RPMI8226 (cell line): ENCODE measurements around the gene TMEM51.
"Not testable (repeated sequence)": the region's sequence is repeated elsewhere in the genome, so short reads cannot be mapped to it uniquely, and the experiment has no call there.

ENCODE experiments used
- DNase-seq: peaks from one replicate; pipeline ENCODE4 v3.0.0-alpha.2; 2015

The TMEM51 gene

DNA sequence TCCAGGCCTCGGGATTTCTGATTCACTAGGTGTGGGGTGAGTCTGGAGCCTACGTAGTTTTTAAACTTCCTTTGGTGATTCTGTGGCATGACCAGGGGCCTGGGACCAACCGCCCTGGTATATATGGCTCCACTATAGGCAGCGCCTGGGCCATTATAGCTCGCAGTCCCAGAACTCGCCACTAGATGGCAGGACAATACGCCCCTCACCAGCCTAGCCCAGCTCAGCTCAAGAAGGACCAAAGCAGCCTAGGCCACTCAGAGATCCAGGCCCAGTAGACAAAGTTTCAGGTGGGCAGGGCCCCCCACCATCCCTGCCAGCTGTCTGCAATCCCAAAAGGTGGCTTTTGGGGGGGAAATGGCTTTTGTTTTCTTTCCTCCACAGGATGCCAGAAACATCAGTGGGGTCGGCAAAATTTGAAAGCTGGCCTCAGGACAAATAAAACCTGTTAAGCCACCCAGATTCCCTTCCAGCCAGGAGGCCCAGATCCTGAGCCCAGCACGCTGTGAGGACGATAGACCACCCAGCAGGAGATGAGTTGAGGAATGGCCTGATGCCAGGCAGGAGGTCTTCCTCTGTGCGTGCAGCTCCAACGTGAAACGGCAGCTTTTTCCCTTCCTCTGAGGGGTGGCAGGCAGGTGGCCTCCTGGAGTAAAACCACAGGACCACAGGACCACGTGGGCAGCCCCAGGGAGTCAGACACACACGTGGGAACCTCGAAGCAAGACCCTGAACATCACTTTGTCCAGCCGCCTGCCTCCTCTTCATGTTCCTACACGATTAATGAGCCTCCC lies 24.8 kb upstream of the TMEM51 start:
- peak; percentile 82 for DNase-seq

- no peak for DNase-seq
Measured at GRCh38 chr1:15129944-15130343, 23.6 kb upstream of the TMEM51 start.

- no peak for DNase-seq
Measured at GRCh38 chr1:15130607-15131006, 22.9 kb upstream of the TMEM51 start.

GRCh38 chr1:15132965-15133364 lies 20.6 kb upstream of the TMEM51 start:
- DNase-seq = no peak

GRCh38 chr1:15134285-15134684 lies 19.3 kb upstream of the TMEM51 start:
- no peak for DNase-seq

- DNase-seq = not testable (repeated sequence)
Measured at GRCh38 chr1:15135604-15136003, 17.9 kb upstream of the TMEM51 start.

- DNase-seq = no peak
Measured at GRCh38 chr1:15137809-15138208, 15.7 kb upstream of the TMEM51 start.

- no peak for DNase-seq
Measured at GRCh38 chr1:15139654-15140350, 13.7 kb upstream of the TMEM51 start.

DNA sequence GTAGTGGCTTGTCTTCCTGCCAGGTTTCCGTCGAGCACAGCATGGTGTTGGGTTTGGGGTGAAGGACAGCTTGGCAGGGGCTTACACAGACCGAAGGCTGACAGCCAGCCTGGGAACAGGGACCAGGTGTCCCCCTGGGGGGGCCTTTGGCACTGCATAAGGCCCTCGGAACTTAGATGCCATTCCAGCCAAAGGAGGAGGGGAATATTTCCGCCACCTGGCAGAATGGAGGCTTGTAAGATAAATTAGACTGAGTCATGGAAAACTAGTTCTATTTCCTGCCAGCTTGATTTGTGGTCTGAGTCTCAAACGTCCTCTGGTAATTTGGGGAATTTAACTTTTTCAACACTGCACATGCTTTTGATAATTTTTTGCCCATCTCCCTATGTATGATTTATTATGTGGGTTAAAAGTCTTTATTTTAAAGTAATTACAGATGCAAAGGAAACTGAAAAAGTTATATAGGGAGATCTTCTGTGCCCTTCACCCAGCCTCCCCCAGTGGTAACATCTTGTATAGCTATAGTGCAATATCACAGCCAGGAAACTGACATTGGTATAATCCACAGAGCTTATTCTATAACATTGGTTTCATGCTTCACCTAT lies 11.5 kb upstream of the TMEM51 start:
- peak; percentile 65 for DNase-seq

DNA sequence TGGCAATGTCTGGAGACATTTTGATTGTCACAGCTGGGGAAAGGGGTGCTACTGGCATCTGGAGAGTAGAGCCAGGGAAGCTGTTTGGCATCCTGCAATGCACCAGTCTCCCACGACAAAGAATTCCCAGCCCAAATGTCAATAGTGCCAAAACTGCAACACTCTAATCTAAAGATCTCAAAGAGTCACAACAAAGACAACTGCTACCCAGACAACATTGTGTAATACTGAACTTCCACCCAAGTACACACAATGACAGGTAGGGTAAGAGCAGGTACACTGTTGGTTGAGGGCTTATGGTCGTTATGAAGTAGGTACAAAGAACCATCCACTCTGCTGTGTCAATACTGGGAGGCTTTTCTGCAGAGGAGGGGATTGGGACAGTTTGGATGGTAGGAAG lies 8.2 kb upstream of the TMEM51 start:
- DNase-seq = no peak

DNA sequence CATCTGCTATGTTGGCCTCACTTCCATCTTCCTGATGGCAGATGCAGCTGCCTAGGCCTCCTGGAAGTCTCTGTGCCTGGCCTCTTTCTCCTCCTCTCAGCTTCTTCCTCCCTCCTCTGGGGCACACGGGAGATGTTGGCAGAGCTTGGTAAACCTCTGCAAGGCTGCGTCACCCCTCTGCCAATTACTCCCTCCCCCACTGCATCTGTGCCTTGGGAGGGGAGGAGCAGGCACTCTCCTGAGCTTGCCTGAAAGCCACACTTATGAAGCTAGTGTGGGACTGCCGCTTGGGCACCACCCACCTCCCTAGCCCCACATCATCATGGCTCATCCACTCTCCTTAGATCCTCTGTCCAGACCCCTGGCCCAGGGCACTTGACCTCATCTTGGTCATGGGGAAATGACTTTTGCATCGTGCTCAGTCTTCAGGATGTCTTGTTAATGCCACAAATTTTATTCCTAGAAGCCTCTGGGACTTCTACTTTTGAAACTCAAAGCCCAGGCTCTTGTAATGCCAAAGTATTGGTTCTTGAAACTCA lies 7.3 kb upstream of the TMEM51 start:
- DNase-seq = peak; percentile 82

- DNase-seq = peak; percentile 62
Measured at GRCh38 chr1:15146971-15147376, 6.6 kb upstream of the TMEM51 start.

DNA sequence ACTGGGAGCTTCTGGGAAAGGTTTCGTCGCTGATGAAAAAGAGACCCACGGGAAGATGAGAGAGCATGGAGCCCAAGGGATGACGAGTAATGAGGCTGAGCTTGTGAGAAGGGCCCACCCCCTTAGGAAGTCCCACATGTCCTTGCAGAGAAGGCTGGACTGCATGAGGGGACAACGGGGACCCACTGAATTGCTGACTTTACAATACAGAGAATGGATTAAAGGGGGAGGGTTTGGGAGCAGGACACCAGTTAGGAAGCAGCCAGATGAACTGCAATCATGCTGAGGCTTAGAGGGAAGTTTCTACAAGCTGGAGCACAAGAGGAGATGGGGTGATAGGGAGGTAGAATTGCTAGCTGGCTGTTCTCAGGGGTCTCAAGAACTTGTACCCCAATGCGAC lies 5.5 kb upstream of the TMEM51 start:
- no peak for DNase-seq

- peak; percentile 40 for DNase-seq
Measured at GRCh38 chr1:15148475-15148874, 5.1 kb upstream of the TMEM51 start.

DNA sequence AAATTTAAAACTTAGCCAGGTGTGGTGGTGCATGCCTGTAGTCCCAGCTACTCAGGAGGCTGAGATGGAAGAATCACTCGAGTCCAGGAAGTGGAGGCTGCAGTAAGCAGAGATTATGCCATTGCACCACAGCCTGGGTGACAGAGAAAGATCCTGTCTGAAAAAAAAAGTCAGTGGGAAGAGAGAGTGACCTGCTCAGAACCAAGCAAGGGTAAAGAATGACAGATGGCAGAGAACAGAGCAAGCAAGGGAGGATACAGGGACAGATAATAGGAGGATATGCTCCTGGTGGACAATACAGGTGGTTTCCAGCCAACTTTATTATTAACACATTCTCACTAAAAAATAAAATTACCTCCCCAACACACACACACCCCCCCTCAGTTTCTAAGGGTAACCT lies 4.6 kb upstream of the TMEM51 start:
- no peak for DNase-seq

DNA sequence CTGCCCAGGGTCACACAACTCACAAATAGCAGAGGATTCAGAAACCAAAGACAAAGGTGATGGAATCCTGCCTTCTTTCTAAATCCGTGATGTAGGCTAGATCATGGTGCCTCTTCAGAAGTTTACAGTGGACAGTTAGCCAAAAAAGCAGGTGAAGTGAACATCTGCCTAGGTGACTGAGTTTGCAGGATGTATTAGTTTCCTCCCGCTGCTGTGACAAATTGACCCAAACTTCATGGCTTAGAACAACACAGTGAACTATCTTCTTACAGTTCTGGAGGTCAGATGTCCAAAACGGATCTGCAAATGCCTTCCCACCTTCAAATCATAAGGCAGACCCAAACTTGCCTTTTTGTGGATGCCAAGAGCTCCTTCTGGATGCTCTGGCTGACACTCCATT lies 3.2 kb upstream of the TMEM51 start:
- DNase-seq = no peak

DNA sequence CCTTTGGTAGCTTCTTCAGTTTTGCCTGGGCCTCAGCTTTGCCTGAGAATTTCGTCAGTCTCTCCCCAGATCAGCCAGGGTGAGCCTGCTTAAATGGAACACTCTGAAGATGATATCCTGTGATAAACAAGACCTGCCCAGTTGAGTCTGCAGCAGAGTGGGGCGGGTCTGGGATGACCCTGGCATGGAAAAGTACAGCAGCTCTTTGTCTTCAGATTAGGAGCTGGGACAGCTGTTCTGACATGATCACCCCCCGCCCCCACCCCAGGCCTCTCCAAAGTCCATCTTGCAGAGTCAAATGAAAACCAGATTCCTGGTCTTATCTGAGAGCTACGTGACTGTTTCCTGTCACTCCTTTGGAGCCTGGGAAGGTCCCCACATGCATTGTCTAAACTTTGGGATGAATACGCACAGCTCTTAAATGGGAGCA lies 2.2 kb upstream of the TMEM51 start:
- no peak for DNase-seq

- no peak for DNase-seq
Measured at GRCh38 chr1:15151871-15152270, 1.7 kb upstream of the TMEM51 start.

DNA sequence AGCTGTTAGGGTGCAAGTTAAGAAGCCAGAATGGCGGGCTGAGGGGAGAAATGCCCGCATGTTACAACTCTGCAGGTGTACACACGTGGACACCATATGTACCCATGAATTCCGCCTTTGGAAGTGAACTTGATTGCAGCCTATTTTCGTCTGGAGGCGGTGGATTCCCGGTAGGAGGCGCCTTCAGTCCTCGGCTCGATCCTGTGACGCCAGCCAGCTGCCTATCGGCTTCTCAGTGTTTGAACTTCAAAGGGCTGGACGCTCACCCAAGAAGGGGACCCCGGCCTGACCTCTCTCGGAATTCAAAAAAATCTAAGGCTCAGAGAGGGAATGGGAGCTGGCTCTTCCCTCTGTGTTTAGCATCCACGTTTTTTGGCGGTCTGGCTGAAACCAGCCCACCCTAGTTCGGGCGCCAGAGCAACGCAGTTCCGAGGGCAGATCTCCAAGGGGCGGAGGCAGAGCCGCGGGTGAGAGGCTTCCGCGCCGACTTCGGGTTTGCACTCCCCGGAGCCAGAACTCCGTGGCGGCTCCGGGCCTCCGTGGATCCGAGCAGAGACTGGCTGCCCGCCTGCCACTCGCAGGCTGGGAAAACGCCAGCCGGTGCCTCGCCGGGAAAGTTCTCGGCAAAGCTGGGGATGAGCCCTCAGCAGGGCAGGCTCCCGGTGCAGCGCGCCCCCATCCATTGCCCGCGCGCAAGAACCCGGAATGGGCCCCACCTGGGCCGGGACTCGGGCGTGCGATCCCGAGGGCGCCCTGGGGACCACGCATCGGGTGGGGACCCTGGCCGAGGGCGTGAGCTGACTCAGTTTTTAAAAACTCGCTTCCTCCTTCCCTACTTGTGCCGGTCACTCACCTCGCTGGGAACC lies 996 bp upstream of the TMEM51 start:
- peak; percentile 71 for DNase-seq

- DNase-seq = peak; percentile 80
Measured at GRCh38 chr1:15153842-15154479, 414 bp downstream of the TMEM51 start.

GRCh38 chr1:15154480-15155036 lies 1.0 kb downstream of the TMEM51 start:
- DNase-seq = peak; percentile 46

DNA sequence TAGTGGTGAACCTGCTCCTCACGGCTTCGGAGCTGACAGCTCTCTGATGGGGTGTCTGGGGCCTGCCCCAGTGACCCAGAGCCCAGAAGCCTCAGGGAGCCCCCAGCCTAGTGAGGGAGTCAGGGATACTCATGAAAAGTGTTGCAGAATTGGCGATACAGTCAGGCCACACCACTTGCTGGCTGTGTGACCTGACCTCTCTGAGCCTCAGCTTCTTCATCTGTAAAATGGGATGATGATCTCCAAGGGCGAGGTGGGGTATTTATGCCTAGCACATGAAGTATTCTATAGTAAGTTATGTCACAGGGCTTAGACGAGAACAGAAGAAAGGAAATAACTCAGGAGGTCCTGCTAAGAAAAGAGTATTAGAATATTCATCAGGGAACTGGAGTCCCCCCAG lies 1.6 kb downstream of the TMEM51 start:
- no peak for DNase-seq
